Neutrophil (primary cell): Measurements from ENCODE around the gene GCH1.

ENCODE experiments used
- H3K27ac ChIP-seq: fragments of 200-600 bp; sonication (generic); 2 replicates; pipeline ENCODE4 v1.5.1; 2016; ENCODE audit warnings: mild to moderate bottlenecking, moderate library complexity
- H3K27me3 ChIP-seq: fragments of 200-600 bp; sonication (generic); 2 replicates; pipeline ENCODE4 v1.6.0; 2016; ENCODE audit warnings: mild to moderate bottlenecking
- H3K36me3 ChIP-seq: fragments of 200-600 bp; sonication (generic); 2 replicates; pipeline ENCODE4 v1.5.1; 2017
- H3K4me1 ChIP-seq, 2 experiments: fragments of 200-600 bp in 1 of 2; sonication (generic) in 1 of 2; 1 replicate in 1 of 2; 2 replicates in 1 of 2; pipeline versions ENCODE4 v1.5.1 to v1.6.1; 2013 to 2016; ENCODE audit warnings: low read depth in 1 of 2, low read length in 1 of 2, mild to moderate bottlenecking in 1 of 2, moderate library complexity in 1 of 2; ENCODE audit not compliant: control insufficient read depth in 1 of 2, insufficient read depth in 1 of 2
- H3K4me3 ChIP-seq, 2 experiments: fragments of 200-600 bp in 1 of 2; sonication (generic) in 1 of 2; 1 replicate in 1 of 2; 2 replicates in 1 of 2; pipeline ENCODE4 v1.5.1; 2013 to 2016; ENCODE audit warnings: low read depth in 1 of 2, low read length in 1 of 2, mild to moderate bottlenecking in 1 of 2, moderate library complexity in 1 of 2
- H3K9me3 ChIP-seq: fragments of 200-600 bp; sonication (generic); 2 replicates; pipeline ENCODE4 v1.5.1; 2016
- CTCF ChIP-seq: fragments of 200-600 bp; sonication (generic); IDR thresholded peaks from 2 replicates; pipeline ENCODE4 v1.5.1; 2016; ENCODE audit warnings: antibody characterized with exemption

GCH1 gene

GRCh38 chr14:54794796-54795195 lies 107.8 kb downstream of the GCH1 start:
- H3K9me3 ChIP-seq, result no peaks in the 10 kb centered on the region
- H3K4me1 ChIP-seq, result no peaks in the 10 kb centered on the region
- no peak overlapping the region for H3K4me3 ChIP-seq
- no peak overlapping the region for H3K27ac ChIP-seq
- H3K36me3 ChIP-seq, result no peaks in the 10 kb centered on the region
- H3K27me3 ChIP-seq, result no peaks in the 10 kb centered on the region
- TF ChIP-seq CTCF, result no peak

- H3K36me3 ChIP-seq, result no peaks in the 10 kb centered on the region
These were observed 108.5 kb downstream of the GCH1 start for GRCh38 chr14:54794159-54794558.

GRCh38 chr14:54792288-54792687 lies 110.3 kb downstream of the GCH1 start:
- no peak for TF ChIP-seq CTCF
- Histone ChIP-seq H3K27me3 (no peaks in the 10 kb centered on the region), H3K4me3 (no peak overlapping the region), H3K36me3 (no peaks in the 10 kb centered on the region), H3K27ac (no peak overlapping the region), H3K4me1 (no peaks in the 10 kb centered on the region), H3K9me3 (no peaks in the 10 kb centered on the region)

More at GRCh38 chr14:54794159-54794558, 108.5 kb downstream of the GCH1 start:
- Histone ChIP-seq H3K27me3 (no peaks in the 10 kb centered on the region), H3K27ac (no peak overlapping the region), H3K4me3 (no peak overlapping the region), H3K9me3 (no peaks in the 10 kb centered on the region), H3K4me1 (no peaks in the 10 kb centered on the region)
- no peak for TF ChIP-seq CTCF
